ENCODE measurements around the gene LY6G6D. TPM values are rescaled to one million over a fixed set of nuclear protein-coding genes. Genes with fewer than 3 reads are reported as not detected.

Gene LY6G6D
- total and polyA plus RNA-seq, 2 donors (not counting 1 experiment from before 2014, with no cell fraction given) = not detected

DNA sequence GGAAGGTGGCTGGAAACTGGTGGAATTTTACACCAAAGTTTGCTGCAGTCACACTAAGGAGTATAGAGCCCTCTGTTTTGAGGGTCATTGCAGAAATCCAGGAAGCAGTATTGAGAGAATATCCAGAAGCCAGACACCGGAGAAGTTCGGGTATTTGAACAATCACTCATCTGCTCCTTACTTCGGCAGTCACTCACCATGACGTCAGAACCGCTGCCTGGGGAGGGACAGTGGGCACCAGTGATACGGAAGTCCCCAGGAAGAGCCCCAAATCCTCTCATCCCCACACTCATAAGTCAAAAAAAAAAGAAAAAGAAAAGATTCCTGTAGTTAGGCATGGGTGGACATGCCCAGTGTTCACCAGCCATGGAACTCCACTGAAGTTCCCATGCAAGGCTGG, 38.2 kb upstream of the LY6G6D start:
- Histone ChIP-seq H3K4me1 (ENCODE audit: control insufficient read depth, extremely low read depth, insufficient read depth, low read length) (peaks cover 9% of the 10 kb centered on the region), H3K27me3 (ENCODE audit: control insufficient read depth, insufficient read depth, low read length) (no peaks in the 10 kb centered on the region), H3K79me2 (ENCODE audit: control insufficient read depth, insufficient read depth, low read length) (no peaks in the 10 kb centered on the region), H3K4me2 (ENCODE audit: extremely low read depth, insufficient read depth, low read length) (no peak overlapping the region), H3K36me3 (ENCODE audit: control insufficient read depth, insufficient read depth, low read length) (peaks cover 7% of the 10 kb centered on the region), H4K20me1 (ENCODE audit: control insufficient read depth, extremely low read depth, insufficient read depth, low read length) (no peaks in the 10 kb centered on the region), H3K9me3 (ENCODE audit: control insufficient read depth, insufficient read depth, low read depth, low read length) (no peaks in the 10 kb centered on the region), H2AFZ (ENCODE audit: low read length) (no peak overlapping the region), H3K9ac (ENCODE audit: insufficient read depth, low read length) (no peak overlapping the region), H3K27ac (ENCODE audit: insufficient read depth, low read length) (no peak overlapping the region), H3K4me3 (replicated peaks in 1 of 4; ENCODE audit: control extremely low read depth in 1 of 4, insufficient read depth in 1 of 4, low read depth in 3 of 4, low read length in 4 of 4) (no peak overlapping the region)
- no peak for TF ChIP-seq EZH2 (IDR thresholded peaks at IDR 0.05; ENCODE audit: low read length, missing control alignments)
- TF ChIP-seq, protein P1, sequence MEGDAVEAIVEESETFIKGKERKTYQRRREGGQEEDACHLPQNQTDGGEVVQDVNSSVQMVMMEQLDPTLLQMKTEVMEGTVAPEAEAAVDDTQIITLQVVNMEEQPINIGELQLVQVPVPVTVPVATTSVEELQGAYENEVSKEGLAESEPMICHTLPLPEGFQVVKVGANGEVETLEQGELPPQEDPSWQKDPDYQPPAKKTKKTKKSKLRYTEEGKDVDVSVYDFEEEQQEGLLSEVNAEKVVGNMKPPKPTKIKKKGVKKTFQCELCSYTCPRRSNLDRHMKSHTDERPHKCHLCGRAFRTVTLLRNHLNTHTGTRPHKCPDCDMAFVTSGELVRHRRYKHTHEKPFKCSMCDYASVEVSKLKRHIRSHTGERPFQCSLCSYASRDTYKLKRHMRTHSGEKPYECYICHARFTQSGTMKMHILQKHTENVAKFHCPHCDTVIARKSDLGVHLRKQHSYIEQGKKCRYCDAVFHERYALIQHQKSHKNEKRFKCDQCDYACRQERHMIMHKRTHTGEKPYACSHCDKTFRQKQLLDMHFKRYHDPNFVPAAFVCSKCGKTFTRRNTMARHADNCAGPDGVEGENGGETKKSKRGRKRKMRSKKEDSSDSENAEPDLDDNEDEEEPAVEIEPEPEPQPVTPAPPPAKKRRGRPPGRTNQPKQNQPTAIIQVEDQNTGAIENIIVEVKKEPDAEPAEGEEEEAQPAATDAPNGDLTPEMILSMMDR (conservative IDR thresholded peaks at IDR 0.05 in 1 of 2, IDR thresholded peaks at IDR 0.05 in 1 of 2; ENCODE audit: low read depth in 1 of 2, low read length in 2 of 2) = no peak
- DNase-seq (ENCODE audit: low read depth in 2 of 2) = no peak

DNA sequence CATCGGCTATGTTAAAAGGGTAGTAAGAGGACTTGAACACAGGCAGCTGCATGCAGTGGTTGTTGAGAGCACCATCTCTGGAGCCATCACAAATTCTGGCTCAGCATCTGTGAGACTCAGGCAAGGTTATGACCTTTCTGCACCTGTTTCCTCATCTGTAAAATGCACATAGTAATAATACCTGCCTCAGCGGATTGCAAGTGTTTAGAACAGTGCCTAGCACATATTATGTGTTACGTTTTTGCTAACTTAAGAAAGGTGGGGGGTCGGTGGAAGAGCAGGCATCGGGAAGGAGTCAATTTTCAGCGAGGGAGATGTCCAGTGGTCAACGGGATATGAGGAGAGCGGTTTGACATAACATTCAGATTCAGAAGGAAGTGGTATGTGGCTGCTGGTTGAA, 37.2 kb upstream of the LY6G6D start:
- Histone ChIP-seq H3K36me3 (ENCODE audit: control insufficient read depth, insufficient read depth, low read length) (peaks cover 2% of the 10 kb centered on the region), H3K27me3 (ENCODE audit: control insufficient read depth, insufficient read depth, low read length) (no peaks in the 10 kb centered on the region), H3K4me2 (ENCODE audit: extremely low read depth, insufficient read depth, low read length) (no peak overlapping the region), H3K27ac (ENCODE audit: insufficient read depth, low read length) (no peak overlapping the region), H3K4me3 (replicated peaks in 1 of 4; ENCODE audit: control extremely low read depth in 1 of 4, insufficient read depth in 1 of 4, low read depth in 3 of 4, low read length in 4 of 4) (no peak overlapping the region), H2AFZ (ENCODE audit: low read length) (no peak overlapping the region), H3K9ac (ENCODE audit: insufficient read depth, low read length) (no peak overlapping the region), H3K4me1 (ENCODE audit: control insufficient read depth, extremely low read depth, insufficient read depth, low read length) (peaks cover 9% of the 10 kb centered on the region), H3K79me2 (ENCODE audit: control insufficient read depth, insufficient read depth, low read length) (no peaks in the 10 kb centered on the region), H4K20me1 (ENCODE audit: control insufficient read depth, extremely low read depth, insufficient read depth, low read length) (no peaks in the 10 kb centered on the region), H3K9me3 (ENCODE audit: control insufficient read depth, insufficient read depth, low read depth, low read length) (no peaks in the 10 kb centered on the region)
- TF ChIP-seq, protein P1 (conservative IDR thresholded peaks at IDR 0.05 in 1 of 2, IDR thresholded peaks at IDR 0.05 in 1 of 2; ENCODE audit: low read depth in 1 of 2, low read length in 2 of 2) = no peak
- TF ChIP-seq EZH2 (IDR thresholded peaks at IDR 0.05; ENCODE audit: low read length, missing control alignments) = no peak
- DNase-seq (ENCODE audit: low read depth in 2 of 2) = no peak

DNA sequence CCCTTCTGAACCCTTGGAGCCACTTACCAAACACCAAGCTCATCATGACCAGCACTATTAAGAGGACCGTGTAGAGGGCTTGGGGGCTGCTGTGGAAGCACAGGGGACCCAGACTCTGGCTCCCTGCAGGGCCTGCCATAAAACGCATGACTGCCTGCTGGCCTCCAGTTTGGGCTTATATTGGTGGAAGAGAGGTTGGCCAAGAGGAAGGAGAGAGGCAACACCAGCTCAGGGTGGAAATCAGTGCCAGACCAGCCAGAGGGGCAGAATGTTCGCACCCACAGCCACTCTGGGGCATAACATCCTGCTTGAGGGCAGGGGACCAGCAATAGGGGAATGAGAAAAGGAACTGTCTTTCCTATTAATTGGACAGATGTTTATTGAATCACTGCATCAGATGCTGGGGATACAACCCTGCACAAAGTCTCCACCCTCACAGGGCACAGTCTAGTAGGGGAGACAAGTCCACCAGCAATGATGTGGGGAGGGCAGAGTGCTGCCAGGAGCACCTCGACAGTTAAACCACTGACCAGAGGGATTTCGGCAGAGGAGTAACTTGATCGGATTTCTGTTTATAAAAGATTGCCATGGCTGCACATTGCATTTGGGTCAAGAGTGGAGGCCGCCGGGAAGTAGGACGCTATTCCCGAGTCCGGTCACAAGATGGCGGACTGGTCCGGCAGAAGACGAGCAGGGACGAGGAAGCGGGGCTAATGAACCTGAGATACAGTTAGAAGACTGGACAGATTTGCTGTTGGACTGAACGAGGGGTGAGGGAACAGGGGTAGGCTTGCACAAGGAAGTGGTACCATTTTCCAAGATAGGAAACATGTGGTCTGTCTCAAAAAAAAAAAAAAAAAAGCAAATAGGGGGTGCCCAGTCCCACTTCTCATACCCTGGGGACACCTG, 34.7 kb upstream of the LY6G6D start, which contains the start of gene LY6G5C:
Gene LY6G5C, minus strand, starts transcription at position 842 of the 909 bp plus-strand sequence. Its CDS starts 694 bp downstream, at position 148.
- no peaks in the 10 kb centered on the region for H3K79me2 ChIP-seq (ENCODE audit: control insufficient read depth, insufficient read depth, low read length)
- no peaks in the 10 kb centered on the region for H3K27me3 ChIP-seq (ENCODE audit: control insufficient read depth, insufficient read depth, low read length)
- DNase-seq (ENCODE audit: low read depth in 2 of 2) = peak; percentile 85 to 96
- H3K4me2 ChIP-seq (ENCODE audit: extremely low read depth, insufficient read depth, low read length) = peak within 1 kb of the TSS; percentile 97
- peak within 1 kb of the TSS; percentile 78 for H2AFZ ChIP-seq (ENCODE audit: low read length)
- peak within 1 kb of the TSS; percentile 80 for H3K27ac ChIP-seq (ENCODE audit: insufficient read depth, low read length)
- H3K9ac ChIP-seq (ENCODE audit: insufficient read depth, low read length) = peak within 1 kb of the TSS; percentile 71
- H3K4me3 ChIP-seq (replicated peaks in 1 of 4; ENCODE audit: control extremely low read depth in 1 of 4, insufficient read depth in 1 of 4, low read depth in 3 of 4, low read length in 4 of 4) = peak within 1 kb of the TSS; percentile 43 to 58 (median 57)
- H3K4me1 ChIP-seq (ENCODE audit: control insufficient read depth, extremely low read depth, insufficient read depth, low read length) = peaks cover 12% of the 10 kb centered on the region
- TF ChIP-seq EZH2 (IDR thresholded peaks at IDR 0.05; ENCODE audit: low read length, missing control alignments) = no peak
- TF ChIP-seq, protein P1 (conservative IDR thresholded peaks at IDR 0.05 in 1 of 2, IDR thresholded peaks at IDR 0.05 in 1 of 2; ENCODE audit: low read depth in 1 of 2, low read length in 2 of 2) = peak; percentile 61 to 76
- peaks cover under 1% of the 10 kb centered on the region for H3K36me3 ChIP-seq (ENCODE audit: control insufficient read depth, insufficient read depth, low read length)
- H4K20me1 ChIP-seq (ENCODE audit: control insufficient read depth, extremely low read depth, insufficient read depth, low read length) = no peaks in the 10 kb centered on the region
- H3K9me3 ChIP-seq (ENCODE audit: control insufficient read depth, insufficient read depth, low read depth, low read length) = no peaks in the 10 kb centered on the region

Measured in fibroblast of lung (primary cell).